ENCODE results near the gene FAM110A. TPM values are rescaled to one million over a fixed set of nuclear protein-coding genes. Genes with fewer than 3 reads are reported as not detected.

FAM110A gene
- polyA plus RNA-seq, 2 of the 4 experiments (the other 2 are of a cell fraction): 3.1 to 4.4 TPM

- H3K4me1 ChIP-seq: no peaks in the 10 kb centered on the region
- FAIRE-seq (no peak), ATAC-seq (no peak), DNase-seq (ENCODE audit: low read depth in 1 of 2, low spot score in 1 of 2) (no peak)
- ChIA-PET CTCF (interaction anchor here (2.7 to 22.7 kb wide), 5 partner anchors 12 to 392 kb away, joined by 7 to 872 read pairs (median 24); partner anchors contain the start of gene FAM110A), POLR2A (no interaction called here)
- H3K4me3 ChIP-seq: no peak overlapping the region
- no peaks in the 10 kb centered on the region for H3K9me3 ChIP-seq
- H3K4me2 ChIP-seq: no peak overlapping the region
- 81% methylated on average over 3 of the region's 3 CpGs for WGBS (ENCODE audit: missing lambda C conversion rate)
- TF ChIP-seq ZSCAN20 (CRISPR knock-in tag; IDR thresholded peaks at IDR 0.05) (no peak), CBX2 (IDR thresholded peaks at IDR 0.05; ENCODE audit: borderline replicate concordance, low read depth) (no peak), MAFK (IDR thresholded peaks at IDR 0.05; ENCODE audit: partially characterized antibody) (no peak), RNF2 (IDR thresholded peaks at IDR 0.05; ENCODE audit: borderline replicate concordance, low read depth) (no peak), FOXS1 (CRISPR knock-in tag; IDR thresholded peaks at IDR 0.05) (no peak), CHD4 (IDR thresholded peaks at IDR 0.05; ENCODE audit: borderline replicate concordance) (no peak), SREBF2 (IDR thresholded peaks at IDR 0.05) (no peak), BHLHE40 (IDR thresholded peaks at IDR 0.05; ENCODE audit: low read depth, low read length) (no peak), FOSB (CRISPR knock-in tag; IDR thresholded peaks at IDR 0.05) (no peak), EP300 (IDR thresholded peaks at IDR 0.05) (no peak), HDAC2 (IDR thresholded peaks at IDR 0.05) (no peak), RFX5 (IDR thresholded peaks at IDR 0.05) (no peak), KDM1A (IDR thresholded peaks at IDR 0.05; ENCODE audit: low read depth) (no peak), CEBPB (IDR thresholded peaks at IDR 0.05) (no peak)
- TF ChIP-seq, protein P1, sequence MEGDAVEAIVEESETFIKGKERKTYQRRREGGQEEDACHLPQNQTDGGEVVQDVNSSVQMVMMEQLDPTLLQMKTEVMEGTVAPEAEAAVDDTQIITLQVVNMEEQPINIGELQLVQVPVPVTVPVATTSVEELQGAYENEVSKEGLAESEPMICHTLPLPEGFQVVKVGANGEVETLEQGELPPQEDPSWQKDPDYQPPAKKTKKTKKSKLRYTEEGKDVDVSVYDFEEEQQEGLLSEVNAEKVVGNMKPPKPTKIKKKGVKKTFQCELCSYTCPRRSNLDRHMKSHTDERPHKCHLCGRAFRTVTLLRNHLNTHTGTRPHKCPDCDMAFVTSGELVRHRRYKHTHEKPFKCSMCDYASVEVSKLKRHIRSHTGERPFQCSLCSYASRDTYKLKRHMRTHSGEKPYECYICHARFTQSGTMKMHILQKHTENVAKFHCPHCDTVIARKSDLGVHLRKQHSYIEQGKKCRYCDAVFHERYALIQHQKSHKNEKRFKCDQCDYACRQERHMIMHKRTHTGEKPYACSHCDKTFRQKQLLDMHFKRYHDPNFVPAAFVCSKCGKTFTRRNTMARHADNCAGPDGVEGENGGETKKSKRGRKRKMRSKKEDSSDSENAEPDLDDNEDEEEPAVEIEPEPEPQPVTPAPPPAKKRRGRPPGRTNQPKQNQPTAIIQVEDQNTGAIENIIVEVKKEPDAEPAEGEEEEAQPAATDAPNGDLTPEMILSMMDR (IDR thresholded peaks at IDR 0.05): no peak
- H3K27ac ChIP-seq: no peak overlapping the region
These were observed 13.1 kb upstream of the FAM110A start for GRCh38 chr20:820323-820953.

- Histone ChIP-seq H3K4me2 (no peak overlapping the region), H3K4me1 (no peaks in the 10 kb centered on the region), H3K27ac (no peak overlapping the region), H3K4me3 (no peak overlapping the region), H3K9me3 (no peaks in the 10 kb centered on the region)
- 60% methylated on average over 6 of the region's 6 CpGs for WGBS (ENCODE audit: missing lambda C conversion rate)
- ATAC-seq (no peak), DNase-seq (ENCODE audit: low read depth in 1 of 2, low spot score in 1 of 2) (no peak), FAIRE-seq (no peak)
- ChIA-PET CTCF (interaction anchor here (22.7 kb wide), 1 partner anchor 140 kb away, joined by 872 read pairs; no protein-coding TSS in a partner anchor), POLR2A (no interaction called here)
- TF ChIP-seq POLR2A (IDR thresholded peaks at IDR 0.05; ENCODE audit: low read length): no peak
- TF ChIP-seq MAZ (IDR thresholded peaks at IDR 0.05; ENCODE audit: borderline replicate concordance, low read depth, low read length): no peak
- no peak for TF ChIP-seq SREBF2 (IDR thresholded peaks at IDR 0.05)
- no peak for TF ChIP-seq CHD4 (IDR thresholded peaks at IDR 0.05; ENCODE audit: borderline replicate concordance)
- TF ChIP-seq, protein P1 (IDR thresholded peaks at IDR 0.05): no peak
- TF ChIP-seq, protein P2, sequence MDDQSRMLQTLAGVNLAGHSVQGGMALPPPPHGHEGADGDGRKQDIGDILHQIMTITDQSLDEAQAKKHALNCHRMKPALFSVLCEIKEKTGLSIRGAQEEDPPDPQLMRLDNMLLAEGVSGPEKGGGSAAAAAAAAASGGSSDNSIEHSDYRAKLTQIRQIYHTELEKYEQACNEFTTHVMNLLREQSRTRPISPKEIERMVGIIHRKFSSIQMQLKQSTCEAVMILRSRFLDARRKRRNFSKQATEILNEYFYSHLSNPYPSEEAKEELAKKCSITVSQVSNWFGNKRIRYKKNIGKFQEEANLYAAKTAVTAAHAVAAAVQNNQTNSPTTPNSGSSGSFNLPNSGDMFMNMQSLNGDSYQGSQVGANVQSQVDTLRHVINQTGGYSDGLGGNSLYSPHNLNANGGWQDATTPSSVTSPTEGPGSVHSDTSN (IDR thresholded peaks at IDR 0.05): no peak
- no peak for TF ChIP-seq KDM1A (IDR thresholded peaks at IDR 0.05; ENCODE audit: low read depth)
- TF ChIP-seq, protein P3, sequence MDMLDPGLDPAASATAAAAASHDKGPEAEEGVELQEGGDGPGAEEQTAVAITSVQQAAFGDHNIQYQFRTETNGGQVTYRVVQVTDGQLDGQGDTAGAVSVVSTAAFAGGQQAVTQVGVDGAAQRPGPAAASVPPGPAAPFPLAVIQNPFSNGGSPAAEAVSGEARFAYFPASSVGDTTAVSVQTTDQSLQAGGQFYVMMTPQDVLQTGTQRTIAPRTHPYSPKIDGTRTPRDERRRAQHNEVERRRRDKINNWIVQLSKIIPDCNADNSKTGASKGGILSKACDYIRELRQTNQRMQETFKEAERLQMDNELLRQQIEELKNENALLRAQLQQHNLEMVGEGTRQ (IDR thresholded peaks at IDR 0.05): no peak
- TF ChIP-seq, protein P4, sequence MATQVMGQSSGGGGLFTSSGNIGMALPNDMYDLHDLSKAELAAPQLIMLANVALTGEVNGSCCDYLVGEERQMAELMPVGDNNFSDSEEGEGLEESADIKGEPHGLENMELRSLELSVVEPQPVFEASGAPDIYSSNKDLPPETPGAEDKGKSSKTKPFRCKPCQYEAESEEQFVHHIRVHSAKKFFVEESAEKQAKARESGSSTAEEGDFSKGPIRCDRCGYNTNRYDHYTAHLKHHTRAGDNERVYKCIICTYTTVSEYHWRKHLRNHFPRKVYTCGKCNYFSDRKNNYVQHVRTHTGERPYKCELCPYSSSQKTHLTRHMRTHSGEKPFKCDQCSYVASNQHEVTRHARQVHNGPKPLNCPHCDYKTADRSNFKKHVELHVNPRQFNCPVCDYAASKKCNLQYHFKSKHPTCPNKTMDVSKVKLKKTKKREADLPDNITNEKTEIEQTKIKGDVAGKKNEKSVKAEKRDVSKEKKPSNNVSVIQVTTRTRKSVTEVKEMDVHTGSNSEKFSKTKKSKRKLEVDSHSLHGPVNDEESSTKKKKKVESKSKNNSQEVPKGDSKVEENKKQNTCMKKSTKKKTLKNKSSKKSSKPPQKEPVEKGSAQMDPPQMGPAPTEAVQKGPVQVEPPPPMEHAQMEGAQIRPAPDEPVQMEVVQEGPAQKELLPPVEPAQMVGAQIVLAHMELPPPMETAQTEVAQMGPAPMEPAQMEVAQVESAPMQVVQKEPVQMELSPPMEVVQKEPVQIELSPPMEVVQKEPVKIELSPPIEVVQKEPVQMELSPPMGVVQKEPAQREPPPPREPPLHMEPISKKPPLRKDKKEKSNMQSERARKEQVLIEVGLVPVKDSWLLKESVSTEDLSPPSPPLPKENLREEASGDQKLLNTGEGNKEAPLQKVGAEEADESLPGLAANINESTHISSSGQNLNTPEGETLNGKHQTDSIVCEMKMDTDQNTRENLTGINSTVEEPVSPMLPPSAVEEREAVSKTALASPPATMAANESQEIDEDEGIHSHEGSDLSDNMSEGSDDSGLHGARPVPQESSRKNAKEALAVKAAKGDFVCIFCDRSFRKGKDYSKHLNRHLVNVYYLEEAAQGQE (IDR thresholded peaks at IDR 0.05): no peak
- no peak for TF ChIP-seq NR3C1 (IDR thresholded peaks at IDR 0.05)
- no peak for TF ChIP-seq TFCP2L1 (CRISPR knock-in tag; IDR thresholded peaks at IDR 0.05)
- no peak for TF ChIP-seq ZFP36 (IDR thresholded peaks at IDR 0.05; ENCODE audit: borderline replicate concordance, partially characterized antibody)
- TF ChIP-seq HEYL (CRISPR knock-in tag; IDR thresholded peaks at IDR 0.05): no peak
- no peak for TF ChIP-seq NPAS2 (CRISPR knock-in tag; IDR thresholded peaks at IDR 0.05; ENCODE audit: borderline replicate concordance)
- TF ChIP-seq JUN (IDR thresholded peaks at IDR 0.05): no peak
- no peak for TF ChIP-seq JUNB (IDR thresholded peaks at IDR 0.05)
- TF ChIP-seq RAD21 (conservative IDR thresholded peaks at IDR 0.05 in 1 of 2, IDR thresholded peaks at IDR 0.05 in 1 of 2): no peak
These were observed 12.3 kb upstream of the FAM110A start for GRCh38 chr20:821046-821730.
